RWPE1 (cell line): ENCODE data around the gene RAP1GAP.
A peak's percentile ranks its signal among the peaks of the same experiment; 100 is the strongest.

ENCODE experiments used
- CTCF ChIA-PET: fragments of 350-600 bp; sonication (Branson Sonifier 250); formaldehyde crosslinking; extraction: SDS; loops from one replicate; lab custom pipeline; 2021; lab: Yijun Ruan, JAX
- POLR2A ChIA-PET: fragments of 400-600 bp; formaldehyde crosslinking; extraction: SDS; loops from one replicate; lab custom pipeline; 2020; ENCODE audit warnings: antibody characterized with exemption; ENCODE audit not compliant: low non-redundant PET; lab: Yijun Ruan, JAX
- DNase-seq: peaks from one replicate; pipeline ENCODE4 v3.0.0; 2012; ENCODE audit warnings: low spot score
- H3K27ac ChIP-seq: fragments of 450-650 bp; 2 replicates; pipeline ENCODE4 v1.5.1; 2017
- TF ChIP-seq, protein P1 (sequence below): fragments of 450-650 bp; conservative IDR thresholded peaks from 2 replicates; pipeline ENCODE4 v1.5.1; 2017; ENCODE audit warnings: low read depth, mild to moderate bottlenecking

The RAP1GAP gene

DNA sequence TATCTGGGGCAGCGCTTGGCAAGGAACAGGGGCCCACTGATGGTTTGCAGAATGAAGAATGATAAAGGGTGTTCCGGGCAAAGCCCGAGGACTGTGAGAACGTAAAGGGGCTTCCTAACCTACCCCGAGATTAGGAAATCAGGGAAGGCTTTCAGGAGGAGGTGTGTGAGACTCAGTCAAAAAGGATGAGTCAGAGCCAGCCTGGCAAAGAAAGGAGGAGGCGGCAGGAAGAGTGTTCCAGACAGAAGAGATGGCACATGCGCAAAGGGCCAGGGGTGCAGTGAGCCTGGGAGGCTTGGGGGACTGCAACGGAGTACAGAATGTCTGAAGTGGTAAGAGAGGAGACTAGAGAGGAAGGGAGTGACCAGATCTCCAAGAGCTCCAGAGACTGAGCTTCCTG, 70.3 kb downstream of the RAP1GAP start:
- CTCF ChIA-PET, result no interaction called here
- POLR2A ChIA-PET, result no interaction called here
- no peak for DNase-seq
- H3K27ac ChIP-seq, result no peak overlapping the region
- TF ChIP-seq, protein P1, sequence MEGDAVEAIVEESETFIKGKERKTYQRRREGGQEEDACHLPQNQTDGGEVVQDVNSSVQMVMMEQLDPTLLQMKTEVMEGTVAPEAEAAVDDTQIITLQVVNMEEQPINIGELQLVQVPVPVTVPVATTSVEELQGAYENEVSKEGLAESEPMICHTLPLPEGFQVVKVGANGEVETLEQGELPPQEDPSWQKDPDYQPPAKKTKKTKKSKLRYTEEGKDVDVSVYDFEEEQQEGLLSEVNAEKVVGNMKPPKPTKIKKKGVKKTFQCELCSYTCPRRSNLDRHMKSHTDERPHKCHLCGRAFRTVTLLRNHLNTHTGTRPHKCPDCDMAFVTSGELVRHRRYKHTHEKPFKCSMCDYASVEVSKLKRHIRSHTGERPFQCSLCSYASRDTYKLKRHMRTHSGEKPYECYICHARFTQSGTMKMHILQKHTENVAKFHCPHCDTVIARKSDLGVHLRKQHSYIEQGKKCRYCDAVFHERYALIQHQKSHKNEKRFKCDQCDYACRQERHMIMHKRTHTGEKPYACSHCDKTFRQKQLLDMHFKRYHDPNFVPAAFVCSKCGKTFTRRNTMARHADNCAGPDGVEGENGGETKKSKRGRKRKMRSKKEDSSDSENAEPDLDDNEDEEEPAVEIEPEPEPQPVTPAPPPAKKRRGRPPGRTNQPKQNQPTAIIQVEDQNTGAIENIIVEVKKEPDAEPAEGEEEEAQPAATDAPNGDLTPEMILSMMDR, result no peak

DNA sequence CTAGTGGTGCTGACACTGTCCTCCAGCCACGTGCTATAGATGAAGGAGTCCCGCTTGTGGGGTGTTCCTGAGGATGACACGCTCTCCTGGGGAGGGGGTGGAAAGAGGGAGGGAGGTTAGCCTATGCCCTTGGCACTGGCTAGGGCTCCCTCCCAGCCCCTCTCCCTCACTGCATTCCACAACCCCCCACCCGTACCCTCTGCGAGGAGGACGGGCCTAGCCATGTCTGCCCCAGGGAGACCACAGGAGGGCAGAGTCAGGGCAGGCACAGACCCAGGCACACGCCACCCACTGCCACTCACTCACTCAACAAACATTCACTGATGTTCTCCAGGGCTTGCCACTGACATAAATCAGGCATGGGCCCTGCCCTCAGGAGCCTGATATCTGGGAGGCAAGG, 70.7 kb downstream of the RAP1GAP start:
- ChIA-PET POLR2A (no interaction called here), CTCF (no interaction called here)
- DNase-seq, result no peak
- TF ChIP-seq, protein P1, result no peak
- H3K27ac ChIP-seq, result no peak overlapping the region

DNA sequence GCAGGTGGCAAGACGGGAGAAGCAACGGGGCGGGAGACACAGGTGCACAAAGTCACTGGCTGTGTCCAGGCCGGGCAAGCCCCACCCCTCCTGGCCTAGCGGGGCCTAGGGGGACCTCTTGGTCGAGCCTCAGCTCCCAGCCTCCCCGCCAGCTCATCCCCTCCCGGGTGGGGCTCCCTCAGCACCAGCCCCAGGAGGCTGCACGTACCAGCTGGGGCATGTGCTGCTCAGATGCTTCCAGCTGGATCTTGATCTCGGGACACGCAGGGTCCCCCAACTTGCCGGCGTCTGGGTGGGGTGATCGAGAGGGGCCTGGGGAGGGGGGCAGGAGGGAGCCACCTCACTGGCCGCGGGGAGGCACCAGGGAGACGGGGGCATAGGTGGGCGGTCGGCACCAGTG, 71.4 kb downstream of the RAP1GAP start:
- TF ChIP-seq, protein P1, result no peak
- ChIA-PET CTCF (no interaction called here), POLR2A (no interaction called here)
- no peak for DNase-seq
- H3K27ac ChIP-seq, result no peak overlapping the region

DNA sequence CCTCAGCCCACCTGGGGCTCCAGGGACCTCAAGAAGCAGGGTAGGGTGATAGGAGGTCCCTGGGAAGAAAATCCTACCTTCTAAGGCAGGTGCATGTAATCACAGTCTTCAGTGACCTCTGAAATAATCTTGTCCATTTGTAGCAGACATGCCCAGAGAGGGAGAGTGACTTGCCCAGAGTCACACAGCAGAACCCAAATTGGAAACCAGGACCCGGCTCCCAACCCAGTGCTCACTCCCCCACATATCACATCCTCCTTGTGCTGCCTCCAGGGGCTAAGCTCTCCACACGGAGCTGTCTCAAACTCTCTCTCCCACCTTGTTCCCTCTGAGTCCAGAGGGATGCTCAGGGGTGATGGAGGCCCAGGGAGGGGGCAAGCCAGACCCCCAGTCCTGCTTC, 72.5 kb downstream of the RAP1GAP start:
- H3K27ac ChIP-seq, result no peak overlapping the region
- POLR2A ChIA-PET, result no interaction called here
- CTCF ChIA-PET, result interaction anchor here (0.6 to 1.4 kb wide), 2 partner anchors 62 to 679 kb away, joined by 3 read pairs; no protein-coding TSS in a partner anchor
- no peak for DNase-seq
- TF ChIP-seq, protein P1, result no peak

DNA sequence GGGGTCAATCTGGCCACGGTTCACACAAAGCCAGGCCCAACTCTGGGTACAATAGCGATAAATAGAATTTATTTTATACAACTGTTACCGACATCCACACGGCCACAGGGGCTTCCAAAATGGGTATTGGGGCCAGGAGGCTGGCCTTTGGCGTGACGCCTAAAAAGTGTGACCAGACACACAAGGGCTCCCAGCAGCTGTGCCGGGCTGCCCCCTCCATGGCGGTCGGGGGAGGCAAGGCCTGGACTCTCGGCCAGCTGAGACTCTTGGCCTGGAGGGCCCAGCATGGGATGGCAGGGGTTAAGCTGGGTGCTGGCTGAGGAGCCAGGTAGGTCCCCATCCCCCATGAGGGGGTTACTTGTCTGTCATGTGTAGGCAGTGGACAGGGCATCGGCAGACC, 73.0 kb downstream of the RAP1GAP start:
- DNase-seq, result no peak
- POLR2A ChIA-PET, result no interaction called here
- CTCF ChIA-PET, result interaction anchor here (0.6 to 1.4 kb wide), 4 partner anchors 25 to 66 kb away, joined by 3 read pairs; no protein-coding TSS in a partner anchor
- TF ChIP-seq, protein P1, result no peak
- no peak overlapping the region for H3K27ac ChIP-seq

DNA sequence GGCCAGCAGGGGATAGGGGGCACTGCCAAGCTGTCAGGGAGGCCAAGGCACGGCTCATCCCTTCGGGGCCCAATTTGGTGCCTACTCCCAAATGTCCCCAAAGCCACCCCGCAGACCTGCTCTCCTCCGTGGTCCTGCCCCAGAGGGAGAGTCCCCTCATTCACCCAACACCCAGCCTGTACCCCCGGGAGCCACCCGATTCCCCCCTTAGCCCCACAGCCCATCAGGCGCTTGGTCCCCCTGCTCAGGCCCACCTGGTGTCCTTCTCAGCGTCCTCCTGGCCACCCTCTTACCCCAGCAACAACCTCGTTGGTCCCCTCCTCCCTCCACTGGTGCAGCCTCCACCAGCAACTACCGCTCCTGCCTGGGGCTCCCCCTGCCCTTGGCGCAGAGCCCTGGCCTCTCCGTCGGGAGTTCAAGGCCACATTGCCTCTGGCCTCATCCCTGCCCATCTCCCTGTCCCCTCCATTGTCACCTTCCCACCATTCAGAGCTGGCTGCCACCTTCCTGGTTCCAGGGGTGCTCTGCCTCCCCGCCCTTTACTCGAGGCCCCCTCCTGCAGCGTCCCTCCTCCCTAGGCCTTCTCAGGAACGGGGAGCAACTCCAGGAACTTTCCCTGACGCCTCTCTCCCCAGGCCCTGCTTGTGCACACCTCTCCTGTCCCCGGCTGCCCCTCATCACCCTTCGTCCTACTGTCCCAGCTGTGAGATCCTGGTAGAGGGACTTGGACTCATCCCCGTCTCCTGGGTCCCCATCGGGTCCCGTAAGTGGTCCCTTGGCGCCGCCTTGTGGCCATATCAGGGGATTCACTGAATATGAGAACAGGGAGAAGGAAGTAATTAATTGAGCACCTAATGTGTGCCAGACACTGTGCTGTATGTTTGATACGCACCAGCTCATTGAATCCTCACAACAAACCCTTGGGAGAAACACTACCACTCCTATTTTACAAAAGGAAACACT, 73.9 kb downstream of the RAP1GAP start:
- DNase-seq, result peak; percentile 50
- CTCF ChIA-PET, result interaction anchor here (0.6 to 1.2 kb wide), 4 partner anchors 26 to 65 kb away, joined by 3 to 4 read pairs (median 3); no protein-coding TSS in a partner anchor
- TF ChIP-seq, protein P1, result peak; percentile 71
- H3K27ac ChIP-seq, result no peak overlapping the region
- POLR2A ChIA-PET, result no interaction called here
